ENCODE data around the gene ZDHHC7.

GRCh38 chr16:85028685-85029407 lies 17.5 kb upstream of the ZDHHC7 start:
- TF ChIP-seq JUNB (IDR thresholded peaks at IDR 0.05) = no peak
- TF ChIP-seq PBX3 (IDR thresholded peaks at IDR 0.05) = no peak
- no peak for TF ChIP-seq MAX (IDR thresholded peaks at IDR 0.05)
